Panc1 (cell line): ENCODE data around the gene EFCAB8. TPM values are rescaled to one million over a fixed set of nuclear protein-coding genes. Genes with fewer than 3 reads are reported as not detected.

ENCODE experiments used
- ATAC-seq: fragments of 200-7000 bp; cut with Tn5 transposase; 2 replicates; pipeline ENCODE4 v1.9.1; 2020; ENCODE audit warnings: mild to moderate bottlenecking, moderate library complexity
- BruUV-seq: library from RNA; stranded (reverse); fragments of 400-500 nt; replicated peaks from 2 replicates; lab custom pipeline; 2021; lab: Mats Ljungman, UMichigan
- CTCF ChIA-PET: fragments of 300-600 bp; sonication (Branson Sonifier 250); formaldehyde crosslinking; loops from one replicate; lab custom pipeline; 2022; ENCODE audit warnings: antibody characterized with exemption; lab: Charles Lee
- POLR2A ChIA-PET: fragments of 300-600 bp; sonication (Branson Sonifier 250); formaldehyde crosslinking; loops from one replicate; lab custom pipeline; 2022; ENCODE audit warnings: antibody characterized with exemption; lab: Charles Lee
- DNase-seq: peaks from one replicate; pipeline ENCODE4 v3.0.0-alpha.2; 2010; ENCODE audit warnings: low read depth, low spot score
- H3K27ac ChIP-seq: 2 replicates; pipeline ENCODE4 v1.5.1; 2011; ENCODE audit warnings: mild to moderate bottlenecking, low read length, inconsistent platforms
- H3K27me3 ChIP-seq: fragments of 200-500 bp; sonication (Bioruptor generic); 2 replicates; pipeline ENCODE4 v1.6.0; 2014; ENCODE audit warnings: low read length, inconsistent platforms; ENCODE audit not compliant: control insufficient read depth, insufficient read depth
- H3K36me3 ChIP-seq: fragments of 200-500 bp; sonication (Bioruptor generic); 2 replicates; pipeline ENCODE4 v1.5.1; 2014; ENCODE audit warnings: inconsistent platforms, mild to moderate bottlenecking, low read length, moderate library complexity; ENCODE audit not compliant: control insufficient read depth, insufficient read depth
- H3K4me1 ChIP-seq: 2 replicates; pipeline ENCODE4 v1.5.1; 2011; ENCODE audit warnings: inconsistent platforms, mild to moderate bottlenecking, low read length, moderate library complexity; ENCODE audit not compliant: control insufficient read depth, insufficient read depth
- H3K4me3 ChIP-seq, 2 experiments: 2 replicates each; pipeline ENCODE4 v1.5.1; 2011 to 2012; ENCODE audit warnings: low read depth in 2 of 2, low read length in 2 of 2, mild to moderate bottlenecking in 2 of 2, inconsistent platforms in 1 of 2, moderate library complexity in 1 of 2
- H3K9me3 ChIP-seq: fragments of 200-500 bp; sonication (Bioruptor generic); 2 replicates; pipeline ENCODE4 v1.5.1; 2014; ENCODE audit warnings: low read depth, mild to moderate bottlenecking, inconsistent platforms, low read length, moderate library complexity; ENCODE audit not compliant: control insufficient read depth, insufficient read depth
- CTCF ChIP-seq: fragments of 450-650 bp; IDR thresholded peaks from 2 replicates; pipeline ENCODE4 v1.5.1; 2017; ENCODE audit warnings: mild to moderate bottlenecking
- POLR2AphosphoS5 ChIP-seq: IDR thresholded peaks from 2 replicates; pipeline ENCODE4 v1.6.1; 2012; ENCODE audit warnings: mild to moderate bottlenecking, low read depth, low read length, moderate library complexity
- SIN3A ChIP-seq: IDR thresholded peaks from 2 replicates; pipeline ENCODE4 v1.6.1; 2012; ENCODE audit warnings: low read depth, mild to moderate bottlenecking, low read length, moderate library complexity, borderline replicate concordance; ENCODE audit not compliant: insufficient read depth
- TCF7L2 ChIP-seq: IDR thresholded peaks from 2 replicates; pipeline ENCODE4 v1.6.1; 2011; ENCODE audit warnings: mild to moderate bottlenecking, low read depth, low read length, inconsistent platforms
- in situ Hi-C: cut with HindIII; loops from 2 replicates; pipeline ENCODE4 v1.10.0; 2016; ENCODE audit warnings: low sequenced_read_pairs, low pct_unique_long_range_greater_than_20kb
- intact Hi-C: fragments of 100-400 bp; cut with micrococcal nuclease; formaldehyde crosslinking; loops from one replicate; pipeline ENCODE4 v1.10.0; 2022; ENCODE audit not compliant: unreplicated experiment
- total RNA-seq: library from RNA; stranded (reverse); gene quantifications from one replicate; pipeline ENCODE4 v1.2.1, GENCODE V29; 2021; ENCODE audit not compliant: unreplicated experiment

EFCAB8 gene
- total RNA-seq, 1 experiment from 2014 or later, result 1.1 TPM

- Histone ChIP-seq H3K4me3 (no peak overlapping the region), H3K27me3 (no peaks in the 10 kb centered on the region; the same call in 1 of the 2 replicates), H3K27ac (no peak overlapping the region), H3K4me1 (peaks cover 4% of the 10 kb centered on the region; the same call in 1 of the 2 replicates), H3K9me3 (no peaks in the 10 kb centered on the region), H3K36me3 (no peaks in the 10 kb centered on the region)
- intact Hi-C loops, result no loop called here
- no peak; the same call in 1 of the 2 replicates for ATAC-seq
- CTCF ChIA-PET, result no interaction called here
- POLR2A ChIA-PET, result no interaction called here
- in situ Hi-C loops, result no loop called here
- DNase-seq, result no peak
- BruUV-seq, result no TSS peak
- no peak for TF ChIP-seq CTCF
- no peak for TF ChIP-seq POLR2AphosphoS5
- TF ChIP-seq TCF7L2, result no peak
- TF ChIP-seq SIN3A, result no peak
These were observed 152.1 kb downstream of the EFCAB8 start for GRCh38 chr20:33010674-33011449.

Other genes starting within 250 kb of the EFCAB8 start
- not detected for gene C20orf203, start 185.0 kb upstream of the EFCAB8 start, total RNA-seq
- 24.8 TPM for gene COMMD7, start 115.5 kb upstream of the EFCAB8 start, total RNA-seq
- 3.5 TPM for gene DNMT3B, start 96.5 kb upstream of the EFCAB8 start, total RNA-seq
- gene MAPRE1, start 39.0 kb upstream of the EFCAB8 start, total RNA-seq, result 160 TPM
- gene SUN5, start 145.5 kb downstream of the EFCAB8 start, total RNA-seq, result not detected
- not detected for gene BPIFB2, start 148.8 kb downstream of the EFCAB8 start, total RNA-seq
- gene BPIFB6, start 172.7 kb downstream of the EFCAB8 start, total RNA-seq, result not detected
- not detected for gene BPIFB3, start 195.0 kb downstream of the EFCAB8 start, total RNA-seq
- not detected for gene BPIFB4, start 220.7 kb downstream of the EFCAB8 start, total RNA-seq